GM12875 (cell line): Measurements from ENCODE around the gene CAMK2D.
"Not testable (repeated sequence)": the region's sequence is repeated elsewhere in the genome, so short reads cannot be mapped to it uniquely, and the experiment has no call there.

Source experiments
- H3K4me3 ChIP-seq: one replicate; pipeline ENCODE4 v1.5.1; 2011; ENCODE audit warnings: low read depth, low read length, control low read depth
- TF ChIP-seq, protein P1 (sequence below): IDR thresholded peaks from 2 replicates; pipeline ENCODE4 v1.5.1; 2011; ENCODE audit warnings: low read depth, mild to moderate bottlenecking, control low read depth, inconsistent platforms, low read length, moderate library complexity, borderline replicate concordance; ENCODE audit not compliant: insufficient read depth

Gene CAMK2D

DNA sequence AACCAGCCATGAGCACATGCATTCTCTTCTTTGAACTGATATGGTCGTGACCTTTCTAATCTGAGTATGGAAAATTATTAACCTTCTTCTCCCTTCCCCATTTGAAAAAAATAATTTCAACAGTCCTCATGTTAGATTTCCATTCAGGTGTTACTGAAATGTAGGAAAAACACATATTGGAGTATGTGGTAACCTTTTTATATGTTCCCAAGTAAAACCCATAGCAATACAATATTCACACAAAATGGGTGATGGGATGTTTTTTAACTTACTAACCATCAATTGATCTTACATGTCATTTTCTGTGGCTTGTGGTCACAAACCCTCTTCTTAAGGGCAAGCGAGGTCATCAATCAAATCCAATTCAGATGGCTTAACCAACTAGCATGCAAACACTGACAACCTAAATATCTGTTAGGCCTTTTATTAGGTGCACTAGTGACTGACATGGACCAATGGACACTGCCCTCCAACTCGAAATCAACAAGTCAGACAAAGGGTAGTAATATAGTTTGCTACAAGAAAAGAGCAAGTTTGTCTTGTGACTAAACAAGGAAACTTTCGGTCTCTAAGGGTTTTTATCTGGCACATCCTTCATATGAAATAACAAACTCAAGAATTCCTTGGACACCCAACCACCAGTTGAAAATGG lies 74.3 kb downstream of the CAMK2D start:
- H3K4me3 ChIP-seq = no peak overlapping the region
- TF ChIP-seq, protein P1, sequence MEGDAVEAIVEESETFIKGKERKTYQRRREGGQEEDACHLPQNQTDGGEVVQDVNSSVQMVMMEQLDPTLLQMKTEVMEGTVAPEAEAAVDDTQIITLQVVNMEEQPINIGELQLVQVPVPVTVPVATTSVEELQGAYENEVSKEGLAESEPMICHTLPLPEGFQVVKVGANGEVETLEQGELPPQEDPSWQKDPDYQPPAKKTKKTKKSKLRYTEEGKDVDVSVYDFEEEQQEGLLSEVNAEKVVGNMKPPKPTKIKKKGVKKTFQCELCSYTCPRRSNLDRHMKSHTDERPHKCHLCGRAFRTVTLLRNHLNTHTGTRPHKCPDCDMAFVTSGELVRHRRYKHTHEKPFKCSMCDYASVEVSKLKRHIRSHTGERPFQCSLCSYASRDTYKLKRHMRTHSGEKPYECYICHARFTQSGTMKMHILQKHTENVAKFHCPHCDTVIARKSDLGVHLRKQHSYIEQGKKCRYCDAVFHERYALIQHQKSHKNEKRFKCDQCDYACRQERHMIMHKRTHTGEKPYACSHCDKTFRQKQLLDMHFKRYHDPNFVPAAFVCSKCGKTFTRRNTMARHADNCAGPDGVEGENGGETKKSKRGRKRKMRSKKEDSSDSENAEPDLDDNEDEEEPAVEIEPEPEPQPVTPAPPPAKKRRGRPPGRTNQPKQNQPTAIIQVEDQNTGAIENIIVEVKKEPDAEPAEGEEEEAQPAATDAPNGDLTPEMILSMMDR = no peak

DNA sequence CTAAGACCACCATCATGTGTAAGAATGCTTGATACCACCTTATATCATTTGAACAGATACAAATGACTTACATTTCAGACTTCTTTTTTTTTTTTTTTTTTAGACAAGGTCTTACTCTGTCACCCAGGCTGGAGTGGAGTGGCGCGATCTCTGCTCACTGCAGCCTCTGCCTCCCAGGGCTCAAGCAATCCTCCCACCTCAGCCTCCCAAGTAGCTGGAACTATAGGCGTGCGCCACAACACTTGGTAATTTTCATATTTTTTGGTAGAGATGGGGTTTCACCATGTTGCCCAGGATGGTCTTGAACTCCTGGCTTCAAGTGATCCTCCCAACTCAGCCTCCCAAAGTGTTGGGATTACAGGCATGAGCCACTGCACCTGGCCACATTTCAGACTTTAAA lies 76.4 kb downstream of the CAMK2D start:
- not testable (repeated sequence) for H3K4me3 ChIP-seq

DNA sequence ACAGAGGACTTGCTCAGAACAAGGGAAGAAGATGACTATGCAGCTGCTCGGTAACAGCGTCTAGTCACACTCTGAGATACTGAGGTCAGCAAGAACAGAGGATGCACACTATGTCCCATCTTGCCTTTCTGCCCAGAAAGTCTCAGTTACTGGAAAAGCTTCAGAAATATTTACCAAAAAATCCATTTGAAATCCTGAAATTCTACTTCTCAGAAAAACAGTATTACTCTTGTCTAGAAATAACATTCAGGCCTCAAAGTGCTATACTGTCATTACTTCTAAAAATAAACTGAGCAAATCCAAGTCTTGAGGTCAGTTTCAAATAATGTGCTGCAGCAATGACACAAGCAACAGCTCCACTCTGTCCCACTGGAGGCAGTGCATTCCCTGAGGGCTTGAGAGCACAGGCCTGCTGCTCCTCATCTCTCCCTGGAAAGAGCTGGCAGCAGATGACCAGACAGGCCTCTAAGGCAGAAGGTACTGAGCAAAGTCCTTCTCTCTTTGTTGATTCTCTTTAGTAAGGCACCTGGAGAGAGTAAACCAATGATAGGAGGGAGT lies 76.9 kb downstream of the CAMK2D start:
- TF ChIP-seq, protein P1 = no peak
- no peak overlapping the region for H3K4me3 ChIP-seq

DNA sequence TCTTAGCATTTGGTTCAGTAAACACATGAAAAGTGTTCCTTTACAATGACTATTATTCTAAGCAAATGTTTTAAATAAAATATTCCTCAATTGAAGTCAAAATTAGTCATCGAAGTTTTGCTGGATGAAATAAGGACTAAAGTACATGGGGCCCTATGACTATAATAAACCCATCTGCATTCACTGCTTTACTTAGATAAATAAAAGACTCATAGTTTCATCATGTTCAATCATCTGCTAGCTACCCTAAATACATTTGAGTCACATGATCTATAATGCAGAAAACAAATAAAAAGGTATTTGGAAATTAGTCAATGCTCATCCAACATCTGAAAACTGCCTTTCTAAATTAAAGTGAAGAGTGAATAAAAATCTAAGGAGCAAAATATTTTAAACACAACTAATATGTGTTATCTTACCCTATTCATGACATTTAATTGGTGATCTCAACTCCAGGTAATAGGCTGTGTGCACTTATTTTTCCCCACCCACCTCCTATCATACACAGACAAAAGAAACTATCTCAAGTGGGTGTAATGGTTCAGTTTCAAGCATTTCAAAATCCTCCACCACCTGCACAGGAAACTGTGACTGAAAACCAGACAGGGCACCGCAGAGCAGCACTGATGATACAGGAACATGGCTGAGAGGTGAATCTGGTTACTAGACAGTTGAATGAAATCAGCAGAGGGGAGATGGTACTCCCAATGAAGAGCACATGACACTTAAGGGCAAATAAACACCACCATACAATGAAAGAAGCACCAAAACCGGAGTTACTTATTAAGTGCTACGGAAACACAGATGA lies 78.6 kb downstream of the CAMK2D start:
- no peak overlapping the region for H3K4me3 ChIP-seq
- TF ChIP-seq, protein P1 = no peak

DNA sequence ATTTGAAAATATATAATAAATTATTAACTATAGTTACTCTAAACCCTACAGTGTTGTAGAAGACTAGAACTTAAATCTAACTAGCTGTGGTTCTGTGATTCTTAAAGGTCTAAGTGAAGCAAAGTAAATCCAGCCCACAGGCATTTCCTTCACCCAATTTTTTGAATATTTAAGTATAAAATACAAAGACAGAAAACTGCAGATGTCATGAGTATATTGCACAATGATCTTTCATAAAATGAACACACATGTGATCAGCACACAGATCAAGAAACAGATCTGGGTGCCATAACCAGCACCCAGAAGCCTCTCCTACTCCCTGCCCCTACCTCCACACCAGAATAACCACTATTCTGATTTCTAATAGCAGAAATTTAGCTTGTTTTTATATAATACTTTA lies 82.9 kb downstream of the CAMK2D start:
- TF ChIP-seq, protein P1 = no peak
- no peak overlapping the region for H3K4me3 ChIP-seq

DNA sequence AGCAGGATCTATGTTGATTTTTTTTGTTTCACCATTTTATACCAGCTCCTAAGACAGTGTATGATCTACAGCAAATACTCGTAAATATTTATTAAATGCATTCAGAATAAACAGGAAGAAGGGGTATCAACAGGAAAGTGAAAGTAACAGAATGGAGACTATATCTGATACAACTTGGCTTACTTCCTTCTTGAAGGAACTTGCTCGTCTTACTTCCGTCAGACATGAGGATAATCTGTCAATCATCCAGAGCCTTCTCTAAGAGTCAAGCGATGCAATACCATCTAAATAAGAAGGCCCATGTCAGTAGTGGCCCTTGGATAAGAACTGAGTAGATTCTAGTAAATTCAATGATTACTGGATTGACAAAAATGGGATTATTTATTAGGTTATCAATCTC lies 84.2 kb downstream of the CAMK2D start:
- TF ChIP-seq, protein P1 = no peak
- no peak overlapping the region for H3K4me3 ChIP-seq

DNA sequence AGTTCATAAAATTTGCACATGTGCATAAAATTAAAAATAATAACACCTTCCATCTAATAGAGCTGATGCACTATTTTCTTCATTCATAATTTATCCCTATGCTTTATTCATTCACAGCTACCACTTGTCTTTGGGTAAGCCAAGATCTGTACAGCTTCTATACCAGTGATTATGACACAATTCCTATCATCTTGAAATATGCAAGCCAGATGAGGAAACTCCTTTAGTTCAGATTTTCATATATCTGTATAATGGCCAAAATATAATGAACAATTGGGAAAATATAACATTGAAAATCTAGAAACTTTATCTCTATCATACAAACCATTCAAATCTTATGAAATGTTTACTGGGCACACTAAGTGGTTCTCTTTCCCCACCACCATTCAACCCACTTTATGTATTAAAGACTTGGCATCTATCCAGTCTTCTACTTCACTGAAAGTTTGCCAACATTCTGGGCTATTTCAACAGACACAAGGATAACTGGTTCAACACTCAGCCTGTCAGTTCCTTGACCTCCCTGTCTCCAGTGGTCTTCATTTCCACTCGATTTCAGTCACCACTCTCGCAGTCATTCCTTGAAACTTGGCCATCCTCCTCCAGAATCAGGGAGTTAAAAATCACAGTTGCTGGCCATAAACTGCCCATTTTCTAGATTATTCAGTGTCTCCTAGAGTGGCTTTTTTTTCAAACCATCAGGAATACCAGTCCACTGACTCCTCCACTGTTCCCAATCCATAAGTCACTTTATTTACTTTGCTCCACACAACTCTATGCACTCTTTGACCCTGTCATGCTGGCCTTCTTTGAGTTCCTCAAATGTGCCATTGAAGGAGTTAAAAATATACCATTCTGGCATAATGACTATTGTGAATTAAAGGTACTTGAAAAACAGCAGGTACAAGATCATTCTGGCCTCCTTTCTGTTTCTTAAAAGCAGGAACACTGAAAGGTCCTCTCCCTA lies 85.5 kb downstream of the CAMK2D start:
- no peak overlapping the region for H3K4me3 ChIP-seq
- TF ChIP-seq, protein P1 = no peak
